ENCODE measurements around the gene RALGPS1.

Gene RALGPS1

DNA sequence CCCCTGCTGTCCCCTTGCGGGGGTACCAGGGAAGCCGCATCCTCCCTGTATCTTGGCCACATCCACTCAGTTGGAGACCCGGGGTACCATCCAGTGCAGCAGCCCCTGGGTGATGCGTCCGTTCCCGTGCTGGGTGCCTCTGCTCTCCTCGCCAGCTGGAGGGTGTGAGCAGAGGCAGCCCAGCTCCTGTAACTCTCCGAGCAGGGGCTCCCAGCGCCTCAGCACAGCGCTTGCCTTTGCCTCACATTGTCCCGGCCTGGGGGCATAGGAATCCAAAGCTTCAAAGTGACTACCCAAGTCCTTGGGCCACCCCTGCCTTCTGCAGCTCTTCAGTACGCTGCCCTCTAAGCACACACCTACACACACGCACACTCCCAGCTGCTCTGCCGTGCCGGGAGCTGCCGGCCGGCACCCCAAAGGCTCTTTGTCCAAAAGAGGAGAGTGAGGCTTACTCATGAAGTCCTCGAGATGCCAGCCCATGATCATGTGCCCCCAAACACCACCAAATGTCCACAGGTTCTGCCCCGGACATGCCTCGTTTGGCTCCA is 207.1 kb downstream of the RALGPS1 start:
- no peak for DNase-seq (ENCODE audit: low read depth in 3 of 3)

DNA sequence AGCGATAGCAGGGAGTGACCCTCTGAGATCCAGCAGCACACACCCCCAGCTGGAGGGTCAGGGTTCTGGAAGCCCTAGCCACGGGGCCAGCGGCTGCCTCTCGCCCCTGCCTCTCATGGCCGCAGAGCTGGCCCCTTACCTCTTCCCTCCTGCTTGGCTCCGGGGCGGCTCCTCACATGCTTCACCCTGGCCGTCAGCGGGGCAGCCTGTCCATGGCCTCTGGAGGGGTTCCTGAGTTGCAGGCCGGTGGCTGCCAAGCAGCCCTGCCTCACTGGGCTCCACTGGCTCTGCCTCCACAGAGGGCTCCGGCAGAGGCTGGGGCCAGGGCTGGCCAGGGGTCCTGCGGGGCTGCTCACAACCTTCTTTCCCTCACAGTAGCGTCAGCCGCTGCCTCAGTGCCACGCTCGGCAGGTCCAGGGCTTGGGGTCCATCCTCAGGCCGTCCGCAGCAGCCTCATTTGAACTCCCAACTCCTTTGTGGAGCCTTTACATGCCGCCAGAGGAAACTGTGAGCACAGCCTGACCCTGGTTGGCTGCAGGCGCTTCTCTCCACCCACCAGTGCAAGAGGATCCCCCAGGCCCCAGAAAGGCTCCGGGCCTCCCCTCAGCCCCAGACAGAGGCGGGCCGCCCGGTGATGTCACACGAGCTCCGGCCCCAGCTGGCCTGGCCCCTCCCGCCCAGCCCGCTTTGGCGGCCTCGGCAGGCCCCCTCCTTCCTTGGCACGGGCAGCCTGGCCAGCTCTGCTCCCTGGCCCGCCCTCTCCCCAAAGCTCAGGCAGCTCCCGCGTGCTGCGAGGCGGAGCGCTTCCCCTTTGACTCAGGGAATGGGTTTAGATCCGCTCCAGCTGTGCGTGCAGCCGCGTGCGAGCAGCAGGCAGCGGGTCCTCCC is 207.8 kb downstream of the RALGPS1 start, which contains the start of gene ANGPTL2:
ANGPTL2 (minus strand) TSS at position 460 of the 888 bp plus-strand sequence. CDS start 13,904 bp downstream, outside the sequence.
- peak in 1 of 3 experiments; percentile 15 for DNase-seq (ENCODE audit: low read depth in 3 of 3)

- no peak for DNase-seq (ENCODE audit: low read depth in 3 of 3)
These were observed 208.7 kb downstream of the RALGPS1 start for GRCh38 chr9:127123064-127123890.

DNA sequence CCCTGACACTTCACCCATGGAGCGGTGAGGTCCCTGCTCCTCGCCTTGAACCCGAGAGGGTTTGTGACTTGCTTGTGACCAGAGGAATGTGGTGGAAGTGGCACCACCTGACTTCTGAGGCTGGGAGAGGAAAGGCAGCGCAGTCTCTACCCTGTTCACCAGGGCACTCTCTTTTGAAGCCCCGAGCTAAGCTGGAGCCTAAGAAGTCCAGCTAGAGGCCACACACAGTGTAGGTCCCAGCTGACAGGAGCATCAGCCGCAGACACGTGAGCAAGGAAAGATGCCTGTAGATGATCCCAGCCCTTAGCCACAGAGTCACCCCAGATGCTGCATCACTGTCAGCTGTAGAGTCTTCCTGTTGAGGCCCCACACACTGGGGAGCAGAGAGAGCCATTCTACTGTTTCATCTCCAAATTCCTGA is 209.5 kb downstream of the RALGPS1 start:
- DNase-seq (ENCODE audit: low read depth in 3 of 3): no peak

GRCh38 chr9:127124792-127125191 is 210.2 kb downstream of the RALGPS1 start:
- no peak for DNase-seq (ENCODE audit: low read depth in 3 of 3)

DNA sequence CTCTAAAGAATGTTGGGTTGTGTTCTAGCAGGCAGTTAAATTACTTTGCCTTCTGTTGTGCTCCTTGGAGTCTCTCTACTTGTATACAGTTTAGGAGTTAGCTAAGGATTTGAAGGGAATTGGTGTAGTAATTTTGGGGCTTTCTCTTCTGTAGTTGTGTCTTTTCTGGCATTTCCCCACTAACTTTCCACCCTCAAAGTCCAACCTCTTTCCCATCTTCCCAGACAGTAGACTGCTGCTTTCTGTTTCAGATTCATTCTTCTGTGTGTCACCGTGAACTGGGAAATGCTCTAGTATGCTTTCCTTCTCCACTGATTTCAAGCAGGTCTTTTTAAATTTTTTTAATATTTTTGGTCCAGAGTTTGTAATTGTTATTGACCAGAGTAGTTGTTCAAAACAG is 212.4 kb downstream of the RALGPS1 start:
- no peak for DNase-seq (ENCODE audit: low read depth in 3 of 3)

DNA sequence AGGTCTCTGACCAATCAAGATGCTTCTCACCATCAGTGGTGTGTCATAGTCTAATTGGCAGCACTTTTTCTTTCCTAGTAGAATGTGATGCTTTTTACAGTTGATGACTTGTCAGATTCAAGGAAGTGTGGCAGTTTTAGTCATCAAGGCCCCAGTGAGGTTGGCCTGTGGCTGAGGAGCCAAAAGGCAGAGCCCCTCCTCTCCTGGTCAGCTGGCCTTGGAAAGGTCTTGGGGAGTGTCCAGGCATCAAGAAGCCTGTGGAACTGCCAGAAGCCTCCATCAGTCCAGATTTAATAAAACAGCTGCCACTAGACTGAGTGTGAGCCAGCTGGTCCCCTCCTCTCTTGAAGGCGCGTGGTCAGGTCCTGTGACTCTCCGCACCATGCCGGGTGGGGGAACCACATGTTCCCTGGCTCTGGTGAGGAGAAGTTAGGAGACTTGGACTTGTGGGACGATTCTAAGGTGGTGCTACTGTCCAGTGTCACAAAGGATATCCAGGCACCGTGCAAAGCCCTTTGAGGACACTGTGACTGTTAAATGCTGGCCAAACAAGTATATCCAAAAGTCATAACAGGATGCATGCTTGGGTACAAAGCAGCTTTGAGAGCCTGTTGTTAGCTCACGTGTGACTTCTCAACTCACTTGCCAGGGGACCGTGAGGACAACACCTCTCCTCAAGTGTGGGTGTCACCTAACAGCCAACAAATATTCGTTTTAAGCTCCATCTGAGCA is 213.9 kb downstream of the RALGPS1 start:
- DNase-seq (ENCODE audit: low read depth in 3 of 3): no peak

DNA sequence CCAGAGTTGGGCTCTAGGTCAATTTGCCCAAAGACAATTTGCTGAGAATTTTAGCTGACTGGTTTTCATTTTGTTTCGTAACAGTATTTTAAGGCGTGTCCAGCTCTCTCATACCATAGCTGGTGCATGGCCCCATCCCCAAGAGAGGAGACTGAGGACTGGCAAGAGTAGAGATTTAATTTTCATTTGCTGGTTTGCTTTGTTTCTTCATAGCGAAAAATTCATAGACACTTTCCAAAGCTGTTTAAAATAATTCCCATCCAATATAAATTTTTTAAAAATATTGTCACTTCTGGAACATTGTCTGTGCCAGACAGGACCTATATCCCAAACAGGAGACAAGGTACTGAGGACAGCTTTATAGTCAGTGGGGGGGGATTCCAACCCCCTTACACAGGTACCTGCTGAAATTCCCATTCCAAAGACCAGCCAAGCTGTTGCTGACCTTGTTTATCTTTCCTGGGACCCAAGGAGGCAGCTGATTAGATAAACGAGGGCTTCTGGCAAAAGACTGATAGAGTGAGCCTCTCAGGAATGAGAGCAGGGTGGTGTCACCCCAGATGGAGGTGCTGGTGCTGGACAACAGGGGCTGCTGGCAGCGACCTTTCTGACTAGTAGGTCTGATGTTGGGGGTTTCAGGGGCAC is 214.6 kb downstream of the RALGPS1 start:
- DNase-seq (ENCODE audit: low read depth in 3 of 3): no peak

DNA sequence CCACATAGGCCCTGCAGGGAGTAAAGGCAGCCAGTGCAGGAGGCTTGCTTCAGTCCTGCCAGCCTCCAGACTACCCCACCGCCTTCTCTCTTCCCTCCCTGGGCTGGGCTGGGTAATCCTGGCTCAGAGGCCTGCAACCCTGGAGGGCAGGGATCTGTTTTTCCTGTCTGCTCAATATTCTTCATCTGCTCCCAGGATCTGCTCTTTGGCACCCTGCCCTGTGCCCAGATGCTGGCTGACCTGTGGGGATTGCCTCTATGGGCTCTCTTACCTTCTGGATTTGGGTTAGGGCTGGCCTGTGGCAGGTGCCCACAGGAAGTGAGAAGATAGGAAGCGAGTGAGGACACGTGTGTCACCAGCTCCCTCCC is 215.1 kb downstream of the RALGPS1 start:
- DNase-seq (ENCODE audit: low read depth in 3 of 3): no peak

- no peak for DNase-seq (ENCODE audit: low read depth in 3 of 3)
These were observed 215.7 kb downstream of the RALGPS1 start for GRCh38 chr9:127130235-127130634.

DNA sequence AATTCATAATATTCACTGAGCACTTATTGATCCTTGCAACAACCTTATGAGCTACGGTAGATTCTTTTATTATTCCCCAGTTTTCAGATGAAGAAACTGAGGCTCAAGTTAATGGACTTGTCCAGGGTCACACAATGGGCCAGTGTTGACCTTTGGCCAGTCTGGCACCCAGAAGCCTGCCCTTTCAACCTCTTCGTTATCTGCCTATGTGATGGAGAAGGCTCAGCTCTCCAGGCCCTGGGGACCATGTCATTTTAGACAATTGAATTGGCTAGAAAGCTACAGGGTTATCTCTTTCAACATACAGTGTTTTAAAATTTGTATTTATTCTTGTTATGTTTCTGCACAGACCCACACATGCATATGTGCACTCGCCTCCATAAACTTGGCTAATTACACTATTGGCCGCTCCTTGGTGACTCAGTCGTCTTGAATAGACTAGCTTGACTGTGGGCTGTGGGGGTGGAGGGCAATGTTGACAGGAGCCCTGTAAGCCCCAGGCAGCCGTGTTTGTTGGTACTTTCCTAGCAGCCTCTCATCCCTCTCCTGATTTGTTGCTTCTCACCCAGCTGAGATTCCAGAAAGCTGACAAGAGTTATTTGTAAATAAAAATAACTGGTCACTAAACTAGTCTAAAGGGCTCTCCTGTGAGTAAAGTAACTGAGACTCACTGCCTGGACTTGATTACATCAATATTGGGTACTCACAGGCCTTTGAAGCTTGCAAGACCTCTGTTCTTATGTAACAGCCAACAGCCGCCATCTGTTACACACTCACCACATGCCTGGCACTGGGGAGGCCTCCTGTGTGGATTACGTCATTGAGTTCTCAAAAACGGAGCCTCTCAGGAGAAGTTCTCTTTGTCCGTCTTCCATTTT is 216.3 kb downstream of the RALGPS1 start:
- DNase-seq (ENCODE audit: low read depth in 3 of 3): no peak

DNA sequence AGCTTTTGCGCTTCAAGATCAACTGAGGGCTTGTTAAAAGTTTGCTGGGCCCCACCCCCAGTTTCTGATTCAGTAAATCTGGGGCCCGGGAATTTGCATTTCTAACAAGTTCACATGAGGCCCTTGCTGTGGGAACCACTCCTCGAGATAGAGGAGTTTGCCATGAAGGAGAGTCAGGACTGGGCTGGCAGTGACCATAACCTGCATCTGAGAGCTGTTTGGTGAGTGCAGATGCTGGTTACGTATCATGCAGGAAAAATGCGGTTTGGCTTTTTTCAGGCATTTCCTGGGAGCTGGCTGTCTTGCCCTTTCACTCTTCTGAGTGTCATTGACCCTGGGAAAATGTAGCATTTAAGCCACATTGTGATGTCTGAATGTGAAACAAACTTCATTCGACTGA is 217.3 kb downstream of the RALGPS1 start:
- no peak for DNase-seq (ENCODE audit: low read depth in 3 of 3)

DNA sequence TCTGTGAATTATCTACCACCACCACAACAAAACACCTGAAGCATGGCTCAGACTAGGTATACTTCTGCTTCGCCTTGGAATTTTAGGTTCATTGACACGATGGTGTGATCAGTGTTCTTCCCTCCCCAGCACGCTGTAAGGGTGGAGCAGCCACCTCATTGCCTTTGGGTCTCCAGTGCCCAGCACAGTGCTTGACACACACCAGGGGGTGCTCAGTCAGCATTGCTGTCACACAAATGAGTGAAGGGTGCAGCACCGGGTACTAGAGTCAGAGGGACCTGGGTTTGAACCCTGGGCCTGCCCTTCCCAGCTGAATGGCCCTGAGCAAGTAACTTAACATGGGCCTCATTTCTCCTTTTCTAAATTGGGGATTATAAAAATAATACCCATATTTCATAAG is 217.8 kb downstream of the RALGPS1 start:
- no peak for DNase-seq (ENCODE audit: low read depth in 3 of 3)

- no peak for DNase-seq (ENCODE audit: low read depth in 3 of 3)
These were observed 218.5 kb downstream of the RALGPS1 start for GRCh38 chr9:127132921-127133647.

DNA sequence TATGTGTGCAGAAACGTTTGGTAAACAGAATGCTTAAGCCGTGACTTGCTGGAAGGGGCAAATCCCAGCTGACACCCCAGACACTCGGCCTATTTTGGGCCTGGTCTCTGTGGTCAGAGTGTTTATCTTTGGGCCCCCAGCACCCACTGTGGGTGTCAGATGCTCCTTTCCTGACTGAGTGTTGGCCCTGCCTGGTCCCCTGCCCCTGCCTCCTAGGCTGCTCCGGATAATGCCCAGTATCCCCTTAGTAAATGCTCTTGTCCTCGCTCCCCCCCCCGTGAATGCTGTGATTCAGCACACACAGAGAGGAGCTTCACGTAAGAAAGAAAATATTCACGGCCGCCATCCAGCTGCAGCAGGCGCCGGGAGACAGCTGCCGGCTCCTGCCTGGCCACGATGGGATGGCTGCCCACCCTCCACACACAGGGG is 219.2 kb downstream of the RALGPS1 start:
- DNase-seq (ENCODE audit: low read depth in 3 of 3): no peak

- no peak for DNase-seq (ENCODE audit: low read depth in 3 of 3)
These were observed 220.6 kb downstream of the RALGPS1 start for GRCh38 chr9:127135056-127135745.

DNA sequence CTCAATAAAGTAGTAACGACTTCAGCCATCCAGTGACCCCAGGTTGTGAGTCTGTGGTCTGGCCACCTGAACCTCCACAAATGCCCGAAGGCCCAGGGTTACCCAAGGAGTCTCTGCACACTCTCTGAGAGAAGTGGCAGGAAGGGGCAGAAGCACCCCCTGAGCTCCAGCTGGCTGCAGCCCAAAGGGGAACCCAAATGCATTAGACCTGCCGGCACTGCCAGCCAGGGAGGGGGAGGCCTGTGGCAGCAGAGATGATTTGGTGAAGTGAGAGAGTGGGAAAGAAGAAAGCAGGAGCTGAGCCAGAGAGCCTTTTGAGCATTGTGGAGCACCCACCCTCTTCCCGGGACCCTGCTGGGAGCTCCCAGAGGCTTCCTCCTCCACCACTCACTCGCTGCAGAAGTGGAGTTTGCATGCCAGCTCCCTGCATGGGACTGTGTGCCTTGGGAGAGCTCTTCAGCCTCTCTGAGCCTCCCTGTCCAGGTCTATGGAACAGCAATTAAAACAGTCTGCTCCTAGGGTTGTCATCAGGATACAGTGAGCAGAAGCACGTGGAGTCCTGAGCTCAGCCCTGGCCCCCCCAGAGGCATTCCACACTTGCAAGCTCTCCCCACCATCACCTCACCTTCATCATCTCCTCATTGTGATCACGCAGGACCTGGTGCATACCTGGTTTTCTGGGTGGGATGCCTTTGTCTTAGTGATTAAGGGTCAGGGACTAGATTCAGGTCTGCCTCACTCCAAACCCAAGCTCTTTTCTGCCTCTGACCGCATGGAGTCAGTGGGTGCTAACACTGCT is 221.7 kb downstream of the RALGPS1 start:
- no peak for DNase-seq (ENCODE audit: low read depth in 3 of 3)
